Thymus (tissue), 11 donors: ENCODE results near the gene ANOS1. TPM values are rescaled to one million over a fixed set of nuclear protein-coding genes. Genes with fewer than 3 reads are reported as not detected.

Source experiments
- DNase-seq, 9 donors: peaks; one replicate each; pipeline ENCODE4 v3.0.0-alpha.2; 2013; ENCODE audit warnings: low spot score in 9 of 9, low read depth in 6 of 9, missing footprints in 1 of 9
- H3K27ac ChIP-seq, 2 donors: one replicate each; pipeline ENCODE4 v1.5.1; 2013; ENCODE audit warnings: control low read depth in 1 of 2, low read depth in 1 of 2, low read length in 1 of 2, mild to moderate bottlenecking in 1 of 2, moderate library complexity in 1 of 2
- H3K27me3 ChIP-seq, 2 donors: one replicate each; pipeline ENCODE4 v1.5.1; 2013; ENCODE audit warnings: low read length in 1 of 2; ENCODE audit not compliant: control insufficient read depth in 2 of 2, insufficient read depth in 1 of 2
- H3K36me3 ChIP-seq, 2 donors: one replicate each; pipeline ENCODE4 v1.5.1; 2013; ENCODE audit warnings: low read length in 1 of 2, mild to moderate bottlenecking in 1 of 2, moderate library complexity in 1 of 2; ENCODE audit not compliant: control insufficient read depth in 2 of 2, insufficient read depth in 2 of 2
- H3K4me1 ChIP-seq, 2 donors: one replicate each; pipeline ENCODE4 v1.5.1; 2013; ENCODE audit warnings: low read length in 2 of 2; ENCODE audit not compliant: control insufficient read depth in 2 of 2, insufficient read depth in 2 of 2
- H3K4me3 ChIP-seq, 2 donors: one replicate each; pipeline ENCODE4 v1.5.1; 2013; ENCODE audit warnings: low read length in 2 of 2, control low read depth in 1 of 2, mild to moderate bottlenecking in 1 of 2
- H3K9me3 ChIP-seq, 2 donors: one replicate each; pipeline ENCODE4 v1.5.1; 2013; ENCODE audit warnings: low read length in 1 of 2, mild to moderate bottlenecking in 1 of 2; ENCODE audit not compliant: control insufficient read depth in 2 of 2, insufficient read depth in 1 of 2
- WGBS: extraction: QIAGEN DNeasy Blood & Tissue Kit; methylation state at CpG from one replicate; pipeline ENCODE4 v1.1.7; 2013; 5-methylcytosine and 5-hydroxymethylcytosine counted together
- polyA plus RNA-seq: library from polyadenylated mRNA; stranded (reverse); fragments of 200-250 nt; gene quantifications from one replicate; pipeline ENCODE4 v1.2.3, GENCODE V29; 2013
- total RNA-seq: library from RNA; stranded (reverse); fragments of 120-200 nt; gene quantifications from one replicate; pipeline ENCODE4 v1.2.4, GENCODE V29; 2013
- donor health status: healthy.

Gene ANOS1
- total and polyA plus RNA-seq, 2 donors = 1.3 to 3.4 TPM

- no peak overlapping the region for H3K4me3 ChIP-seq
- H3K9me3 ChIP-seq = no peaks in the 10 kb centered on the region
- peak in 3 of 9 donors; percentile 13 to 29 (median 13) for DNase-seq
- WGBS = 11% methylated on average over 6 of the region's 6 CpGs
- H3K4me1 ChIP-seq = no peaks in the 10 kb centered on the region
- H3K36me3 ChIP-seq = no peaks in the 10 kb centered on the region
- H3K27me3 ChIP-seq = no peaks in the 10 kb centered on the region
- H3K27ac ChIP-seq = no peak overlapping the region
Measured at GRCh38 chrX:8748855-8749254, 16.9 kb upstream of the ANOS1 start.

- H3K4me3 ChIP-seq = no peak overlapping the region
- H3K27me3 ChIP-seq = no peaks in the 10 kb centered on the region
- H3K9me3 ChIP-seq = no peaks in the 10 kb centered on the region
- H3K27ac ChIP-seq = no peak overlapping the region
- 73% methylated on average over 11 of the region's 11 CpGs for WGBS
- no peaks in the 10 kb centered on the region for H3K36me3 ChIP-seq
- no peaks in the 10 kb centered on the region for H3K4me1 ChIP-seq
- DNase-seq = peak in 6 of 9 donors; percentile 9 to 64 (median 20)
Measured at GRCh38 chrX:8743126-8743732, 11.3 kb upstream of the ANOS1 start.

- H3K27ac ChIP-seq = no peak overlapping the region
- DNase-seq = no peak
Measured at GRCh38 chrX:8741981-8742380, 10.0 kb upstream of the ANOS1 start.

GRCh38 chrX:8738588-8739189, 6.8 kb upstream of the ANOS1 start:
- WGBS = 2% methylated on average over 7 of the region's 7 CpGs
- Histone ChIP-seq H3K9me3 (no peaks in the 10 kb centered on the region), H3K36me3 (no peaks in the 10 kb centered on the region), H3K27me3 (peaks cover 0 to 2% of the 10 kb centered on the region in 2 donors), H3K27ac (no peak overlapping the region), H3K4me1 (no peaks in the 10 kb centered on the region), H3K4me3 (no peak overlapping the region)
- DNase-seq = peak in 2 of 9 donors; percentile 20 to 35

More at GRCh38 chrX:8741981-8742380, 10.0 kb upstream of the ANOS1 start:
- Histone ChIP-seq H3K9me3 (no peaks in the 10 kb centered on the region), H3K27me3 (no peaks in the 10 kb centered on the region), H3K4me1 (no peaks in the 10 kb centered on the region), H3K4me3 (no peak overlapping the region), H3K36me3 (no peaks in the 10 kb centered on the region)
- over 99% methylated on average over 10 of the region's 10 CpGs for WGBS

- peaks cover 0 to 10% of the 10 kb centered on the region in 2 donors for H3K27me3 ChIP-seq
- no peaks in the 10 kb centered on the region for H3K36me3 ChIP-seq
- no peaks in the 10 kb centered on the region for H3K9me3 ChIP-seq
- 96% methylated on average over 9 of the region's 9 CpGs for WGBS
- no peak for DNase-seq
- no peak overlapping the region for H3K4me3 ChIP-seq
- H3K4me1 ChIP-seq = no peaks in the 10 kb centered on the region
- H3K27ac ChIP-seq = no peak overlapping the region
Measured at GRCh38 chrX:8737883-8738282, 5.9 kb upstream of the ANOS1 start.

- no peak overlapping the region for H3K4me3 ChIP-seq
- H3K9me3 ChIP-seq = no peaks in the 10 kb centered on the region
- no peak overlapping the region for H3K27ac ChIP-seq
- no peaks in the 10 kb centered on the region for H3K36me3 ChIP-seq
- WGBS = 2% methylated on average over 69 of the region's 69 CpGs
- DNase-seq = no peak
- no peaks in the 10 kb centered on the region for H3K4me1 ChIP-seq
- peaks cover 19 to 64% of the 10 kb centered on the region in 2 donors for H3K27me3 ChIP-seq
Measured at GRCh38 chrX:8730812-8731558, 952 bp downstream of the ANOS1 start.

- Histone ChIP-seq H3K27ac (no peak overlapping the region), H3K4me3 (no peak overlapping the region), H3K9me3 (no peaks in the 10 kb centered on the region), H3K27me3 (peaks cover 19 to 64% of the 10 kb centered on the region in 2 donors), H3K36me3 (no peaks in the 10 kb centered on the region), H3K4me1 (no peaks in the 10 kb centered on the region)
- 1% methylated on average over 2 of the region's 2 CpGs for WGBS
- DNase-seq = no peak
Measured at GRCh38 chrX:8729811-8730210, 2.1 kb downstream of the ANOS1 start.

GRCh38 chrX:8728932-8729535, 2.9 kb downstream of the ANOS1 start:
- Histone ChIP-seq H3K27me3 (peaks cover 19 to 64% of the 10 kb centered on the region in 2 donors), H3K4me1 (no peaks in the 10 kb centered on the region), H3K9me3 (no peaks in the 10 kb centered on the region), H3K27ac (no peak overlapping the region), H3K4me3 (no peak overlapping the region), H3K36me3 (no peaks in the 10 kb centered on the region)
- no peak for DNase-seq
- 33% methylated on average over 11 of the region's 11 CpGs for WGBS
